Testis (tissue), 3 donors: ENCODE data around the gene BOLA2. TPM values are rescaled to one million over a fixed set of nuclear protein-coding genes. Genes with fewer than 3 reads are reported as not detected.
"Not testable (repeated sequence)": the region's sequence is repeated elsewhere in the genome, so short reads cannot be mapped to it uniquely, and the experiment has no call there.

Experiments
- DNase-seq: peaks from one replicate; pipeline ENCODE4 v3.0.0-alpha.2; 2019
- H3K27ac ChIP-seq, 2 donors: fragments of 200-600 bp; sonication (generic); one replicate each; pipeline ENCODE4 v1.5.1; 2019
- H3K27me3 ChIP-seq: fragments of 200-600 bp; sonication (generic); one replicate; pipeline ENCODE4 v1.5.1; 2019
- H3K36me3 ChIP-seq: fragments of 200-600 bp; sonication (generic); one replicate; pipeline ENCODE4 v1.5.1; 2017; ENCODE audit warnings: low read depth; ENCODE audit errors: missing control alignments
- H3K4me1 ChIP-seq: fragments of 200-600 bp; sonication (generic); one replicate; pipeline ENCODE4 v1.5.1; 2019
- H3K4me3 ChIP-seq, 2 donors: fragments of 200-600 bp; sonication (generic); one replicate each; pipeline ENCODE4 v1.5.1; 2017 to 2019
- H3K9me3 ChIP-seq: fragments of 200-600 bp; sonication (generic); one replicate; pipeline ENCODE4 v1.5.1; 2017
- WGBS, 2 donors: methylation state at CpG; one replicate each; pipeline ENCODE4 v1.1.5; 2018; 5-methylcytosine and 5-hydroxymethylcytosine counted together
- intact Hi-C: fragments of 100-400 bp; cut with DNase I; formaldehyde crosslinking; loops from one replicate; pipeline ENCODE4 v1.15.1; 2023; ENCODE audit warnings: low total_unique reads
- polyA plus RNA-seq: library from polyadenylated mRNA; stranded (reverse); fragments of 350-450 nt; fragmentation: Illumina TruSeq; extraction: RNeasy Lipid Tissue Mini Kit (QIAGEN cat#74804); gene quantifications from one replicate; pipeline ENCODE4 v1.2.3, GENCODE V29; 2014; ENCODE audit warnings: low read depth, low replicate concordance; ENCODE audit not compliant: insufficient read depth
- small RNA-seq, 2 donors: library from RNA; depleted of rRNA; stranded (forward); fragments of <200 nt; gene quantifications; one replicate each; pipeline ENCODE3, GENCODE V24; 2016
- total RNA-seq, 2 donors: library from RNA; depleted of rRNA; stranded (reverse); fragments of >200 nt; gene quantifications; one replicate each; pipeline ENCODE4 v1.2.3, GENCODE V29; 2016

Gene BOLA2
- total and polyA plus RNA-seq, 3 donors from 2014 or later, result 13.3 to 25.0 (median 15.0) TPM

GRCh38 chr16:29453754-29454153 is 397 bp downstream of the BOLA2 start:
- DNase-seq, H3K9me3 ChIP-seq, H3K4me3 ChIP-seq, H3K36me3 ChIP-seq, H3K4me1 ChIP-seq, H3K27ac ChIP-seq, intact Hi-C loops, H3K27me3 ChIP-seq: not testable (repeated sequence)
- no CpG with 5 or more reads among the region's 21 CpGs for WGBS, 2 donors

GRCh38 chr16:29425390-29425789 is 28.8 kb downstream of the BOLA2 start:
- H3K9me3 ChIP-seq, H3K27ac ChIP-seq, H3K4me3 ChIP-seq, DNase-seq, intact Hi-C loops, H3K27me3 ChIP-seq, H3K36me3 ChIP-seq, H3K4me1 ChIP-seq: not testable (repeated sequence)
- WGBS, 2 donors, result 99% methylated on average over 3 of the region's 3 CpGs

DNA sequence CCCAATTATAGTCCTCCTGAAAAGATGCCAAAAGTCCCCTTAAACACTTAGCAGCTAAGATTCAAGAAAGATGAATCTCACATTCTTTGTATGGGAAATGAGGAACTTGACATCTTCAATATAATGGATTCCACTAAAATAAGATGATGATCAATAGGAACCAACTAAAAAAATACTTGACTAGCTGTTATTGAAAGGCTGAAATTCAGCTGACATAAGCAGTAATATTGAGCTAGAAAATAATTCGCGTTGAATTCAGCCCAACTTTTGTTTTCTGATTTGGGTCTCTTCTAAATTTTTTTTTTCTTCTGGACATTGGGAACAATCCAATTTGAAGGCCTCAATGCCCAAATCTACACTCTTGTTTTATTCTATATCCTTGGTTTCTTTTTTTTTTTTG is 30.6 kb downstream of the BOLA2 start:
- WGBS, 2 donors, result 92 to 94% methylated on average over 2 of the region's 2 CpGs
- DNase-seq, H3K4me3 ChIP-seq, H3K4me1 ChIP-seq, intact Hi-C loops, H3K36me3 ChIP-seq, H3K9me3 ChIP-seq, H3K27ac ChIP-seq, H3K27me3 ChIP-seq: not testable (repeated sequence)

DNA sequence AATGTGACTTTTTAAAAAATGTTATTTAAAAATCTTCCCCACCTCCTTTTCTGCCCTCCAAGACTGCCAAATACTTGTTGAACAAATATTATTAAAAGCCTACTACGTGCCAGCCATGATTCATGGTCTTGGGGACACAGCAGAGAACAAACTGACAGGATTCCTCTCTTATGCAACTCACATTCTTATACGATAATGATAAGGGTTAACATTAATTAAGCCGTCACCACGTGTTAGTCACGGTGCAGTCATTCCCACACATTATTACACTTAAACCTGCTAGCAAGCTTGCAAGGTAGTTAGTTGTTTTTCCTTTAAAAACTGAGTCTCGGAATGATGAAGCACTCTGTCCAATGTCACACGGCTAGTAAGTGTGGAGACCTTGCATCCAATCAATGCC is 48.9 kb downstream of the BOLA2 start:
- H3K36me3 ChIP-seq, intact Hi-C loops, H3K27ac ChIP-seq, DNase-seq, H3K27me3 ChIP-seq, H3K9me3 ChIP-seq, H3K4me3 ChIP-seq, H3K4me1 ChIP-seq: not testable (repeated sequence)
- 85 to 89% methylated on average over 6 to 7 of the region's 7 CpGs for WGBS, 2 donors

Small RNA genes within 50 kb of the gene (small RNA-seq; reads per million reads assigned to genes)
- gene AC133555.2, result 0 reads per million in 2 donors

Other genes starting within 250 kb of the BOLA2 start
- 1 to 10 TPM; 4.0 to 6.9 TPM for gene NPIPB11, start 47.6 kb downstream of the BOLA2 start, total RNA-seq
- gene NPIPB11, start 47.6 kb downstream of the BOLA2 start, polyA plus RNA-seq, result 4.5 TPM
- gene SLX1B, start 182 bp upstream of the BOLA2 start, total RNA-seq, result 10 to 100 TPM in 1 of 2 donors, 1 to 10 TPM in 1; 8.1 to 17.3 TPM
- gene SLX1B, start 182 bp upstream of the BOLA2 start, polyA plus RNA-seq, result 14.3 TPM
- 1 to 10 TPM; 1.9 to 2.9 TPM for gene SULT1A4, start 5.6 kb upstream of the BOLA2 start, total RNA-seq
- gene SULT1A4, start 5.6 kb upstream of the BOLA2 start, polyA plus RNA-seq, result 19.4 TPM
- 100 to 1,000 TPM; 111 to 158 TPM for gene NPIPB12, start 52.1 kb upstream of the BOLA2 start, total RNA-seq
- 44.7 TPM for gene NPIPB12, start 52.1 kb upstream of the BOLA2 start, polyA plus RNA-seq
- gene SPN, start 208.9 kb upstream of the BOLA2 start, total RNA-seq, result under 1 TPM in 1 of 2 donors, not detected in 1; 0.74 TPM
- 3.2 TPM for gene SPN, start 208.9 kb upstream of the BOLA2 start, polyA plus RNA-seq
- gene QPRT, start 224.8 kb upstream of the BOLA2 start, total RNA-seq, result 1 to 10 TPM; 4.3 to 7.6 TPM
- 13.6 TPM for gene QPRT, start 224.8 kb upstream of the BOLA2 start, polyA plus RNA-seq